IMR-90 (cell line): ENCODE data around the gene AKAP8L. TPM values are rescaled to one million over a fixed set of nuclear protein-coding genes. Genes with fewer than 3 reads are reported as not detected.

Experiments
- ATAC-seq: fragments of 200-7000 bp; cut with Tn5 transposase; 2 replicates; pipeline ENCODE4 v1.9.1; 2020; ENCODE audit warnings: low read depth, mild to moderate bottlenecking, moderate library complexity
- BruUV-seq: library from RNA; stranded (reverse); fragments of 400-500 nt; replicated peaks from 2 replicates; lab custom pipeline; 2021; lab: Mats Ljungman, UMichigan
- CTCF ChIA-PET: fragments of 300-600 bp; formaldehyde crosslinking; extraction: SDS; loops from one replicate; lab custom pipeline; 2021; ENCODE audit warnings: antibody characterized with exemption; lab: Yijun Ruan, JAX
- POLR2A ChIA-PET: fragments of 300-600 bp; sonication (Branson Sonifier 250); formaldehyde crosslinking; loops from one replicate; lab custom pipeline; 2022; ENCODE audit warnings: antibody characterized with exemption; ENCODE audit not compliant: unreplicated experiment; lab: Charles Lee
- DNase-seq: peaks from one replicate; pipeline ENCODE4 v3.0.0; 2013
- H2AFZ ChIP-seq: replicated peaks from 2 replicates; pipeline ENCODE3; 2013; ENCODE audit warnings: low read length, mild to moderate bottlenecking; ENCODE audit not compliant: poor library complexity
- H2AK5ac ChIP-seq: 2 replicates; pipeline ENCODE4 v1.6.1; 2013; ENCODE audit warnings: low read depth, low read length, inconsistent platforms
- H2AK9ac ChIP-seq: replicated peaks from 2 replicates; pipeline ENCODE3; 2013; ENCODE audit warnings: mild to moderate bottlenecking, low read depth, low read length, moderate library complexity; ENCODE audit not compliant: poor library complexity
- H2BK120ac ChIP-seq: 2 replicates; pipeline ENCODE4 v1.6.1; 2013; ENCODE audit warnings: low read depth, low read length, inconsistent platforms
- H2BK15ac ChIP-seq: 3 replicates; pipeline ENCODE4 v1.6.1; 2013; ENCODE audit warnings: low read depth, low read length, inconsistent platforms
- H2BK20ac ChIP-seq: 2 replicates; pipeline ENCODE4 v1.6.1; 2013; ENCODE audit warnings: low read depth, mild to moderate bottlenecking, inconsistent platforms, low read length, moderate library complexity
- H2BK5ac ChIP-seq: 2 replicates; pipeline ENCODE4 v1.6.1; 2013; ENCODE audit warnings: mild to moderate bottlenecking, low read depth, low read length, inconsistent platforms; ENCODE audit not compliant: poor library complexity, severe bottlenecking
- H3K14ac ChIP-seq: replicated peaks from 2 replicates; pipeline ENCODE4 v1.6.1; 2013; ENCODE audit warnings: low read depth, low read length, inconsistent platforms
- H3K18ac ChIP-seq: 2 replicates; pipeline ENCODE4 v1.6.1; 2013; ENCODE audit warnings: low read depth, low read length, control low read depth
- H3K23ac ChIP-seq: 2 replicates; pipeline ENCODE4 v1.6.1; 2013; ENCODE audit warnings: low read depth, low read length, inconsistent platforms
- H3K27ac ChIP-seq: 2 replicates; pipeline ENCODE4 v1.5.1; 2013; ENCODE audit warnings: mild to moderate bottlenecking, control low read depth, low read length; ENCODE audit not compliant: insufficient read depth
- H3K27me3 ChIP-seq: 2 replicates; pipeline ENCODE4 v1.6.1; 2013; ENCODE audit warnings: low read length; ENCODE audit not compliant: control insufficient read depth, insufficient read depth
- H3K36me3 ChIP-seq: 2 replicates; pipeline ENCODE4 v1.6.1; 2013; ENCODE audit warnings: low read length, mixed read lengths; ENCODE audit not compliant: control insufficient read depth, insufficient read depth
- H3K4ac ChIP-seq: 2 replicates; pipeline ENCODE4 v1.6.1; 2013; ENCODE audit warnings: low read depth, low read length, inconsistent platforms
- H3K4me1 ChIP-seq: 2 replicates; pipeline ENCODE4 v1.6.1; 2013; ENCODE audit warnings: low read length, mixed read lengths; ENCODE audit not compliant: control insufficient read depth, insufficient read depth
- H3K4me2 ChIP-seq: 2 replicates; pipeline ENCODE4 v1.6.1; 2013; ENCODE audit warnings: low read depth, mild to moderate bottlenecking, control low read depth, low read length, moderate library complexity
- H3K4me3 ChIP-seq: 2 replicates; pipeline ENCODE4 v1.5.1; 2013; ENCODE audit warnings: low read depth, mild to moderate bottlenecking, control low read depth, low read length, moderate library complexity; ENCODE audit not compliant: insufficient read depth
- H3K56ac ChIP-seq: 2 replicates; pipeline ENCODE4 v1.6.1; 2013; ENCODE audit warnings: low read length, inconsistent platforms; ENCODE audit not compliant: insufficient read depth; ENCODE audit errors: extremely low read depth
- H3K79me1 ChIP-seq, 2 experiments: 2 replicates each; pipeline ENCODE4 v1.6.1; 2013; ENCODE audit warnings: low read length in 2 of 2, inconsistent platforms in 1 of 2, low read depth in 1 of 2
- H3K9ac ChIP-seq: 2 replicates; pipeline ENCODE4 v1.6.1; 2013; ENCODE audit warnings: low read depth, low read length, control low read depth
- H3K9me1 ChIP-seq: 2 replicates; pipeline ENCODE4 v1.6.1; 2013; ENCODE audit warnings: low read length, inconsistent platforms; ENCODE audit not compliant: insufficient read depth
- H3K9me3 ChIP-seq: 2 replicates; pipeline ENCODE4 v1.6.1; 2013; ENCODE audit warnings: low read length; ENCODE audit not compliant: control insufficient read depth, insufficient read depth
- H4K20me1 ChIP-seq: 2 replicates; pipeline ENCODE4 v1.6.1; 2013; ENCODE audit warnings: low read length, inconsistent platforms; ENCODE audit not compliant: insufficient read depth
- H4K5ac ChIP-seq: 2 replicates; pipeline ENCODE4 v1.6.1; 2013; ENCODE audit warnings: mild to moderate bottlenecking, low read depth, low read length, control low read depth
- H4K8ac ChIP-seq, 2 experiments: 2 replicates each; pipeline ENCODE4 v1.6.1; 2013; ENCODE audit warnings: low read depth in 2 of 2, low read length in 2 of 2, control low read depth in 1 of 2, inconsistent platforms in 1 of 2
- H4K91ac ChIP-seq: 2 replicates; pipeline ENCODE4 v1.6.1; 2013; ENCODE audit warnings: low read depth, low read length, inconsistent platforms; ENCODE audit not compliant: insufficient read depth
- BHLHE40 ChIP-seq: fragments of 150-350 bp; IDR thresholded peaks from 2 replicates; pipeline ENCODE4 v1.6.1; 2016; ENCODE audit warnings: mild to moderate bottlenecking, low read depth, low read length
- CHD1 ChIP-seq: IDR thresholded peaks from 2 replicates; pipeline ENCODE4 v1.6.1; 2012; ENCODE audit warnings: low read depth, low read length, improper control_type of control experiment
- MAFK ChIP-seq: IDR thresholded peaks from 2 replicates; pipeline ENCODE4 v1.6.1; 2012; ENCODE audit warnings: low read depth, low read length, improper control_type of control experiment
- MAZ ChIP-seq: IDR thresholded peaks from 2 replicates; pipeline ENCODE4 v1.6.1; 2012; ENCODE audit warnings: low read depth, mild to moderate bottlenecking, low read length, improper control_type of control experiment, moderate library complexity, borderline replicate concordance
- POLR2A ChIP-seq: IDR thresholded peaks from 2 replicates; pipeline ENCODE4 v1.6.1; 2012; ENCODE audit warnings: mild to moderate bottlenecking, low read depth, low read length
- RAD21 ChIP-seq: IDR thresholded peaks from 2 replicates; pipeline ENCODE4 v1.6.1; 2012; ENCODE audit warnings: low read length, improper control_type of control experiment
- RCOR1 ChIP-seq: IDR thresholded peaks from 2 replicates; pipeline ENCODE4 v1.6.1; 2012; ENCODE audit warnings: mild to moderate bottlenecking, low read length, improper control_type of control experiment; ENCODE audit not compliant: insufficient replicate concordance
- RFX5 ChIP-seq: IDR thresholded peaks from 2 replicates; pipeline ENCODE4 v1.8.0; 2012; ENCODE audit warnings: low read depth, mild to moderate bottlenecking, low read length, moderate library complexity
- WGBS, 2 experiments: methylation state at CpG; one replicate each; pipeline versions ENCODE4 v1.1.5 to v1.1.7; 2013; ENCODE audit warnings: missing lambda C conversion rate in 2 of 2; ENCODE audit not compliant: insufficient read length in 1 of 2; ENCODE audit errors: extremely low coverage in 2 of 2; 5-methylcytosine and 5-hydroxymethylcytosine counted together
- dilution Hi-C: fragments of 300-500 bp; cut with HindIII; formaldehyde crosslinking; loops from one replicate; pipeline ENCODE4 v1.14.3; 2018; ENCODE audit warnings: low sequenced_read_pairs; ENCODE audit not compliant: unreplicated experiment
- in situ Hi-C: fragments of 300-500 bp; cut with MboI; formaldehyde crosslinking; loops from 3 replicates; pipeline ENCODE4 v1.14.3; 2019; ENCODE audit warnings: low sequenced_read_pairs, inconsistent platforms, mixed read lengths
- intact Hi-C: fragments of 100-400 bp; cut with micrococcal nuclease; formaldehyde crosslinking; loops from 2 replicates; pipeline ENCODE4 v1.10.0; 2022
- polyA plus RNA-seq, 3 experiments: library from polyadenylated mRNA; depleted of rRNA; stranded (reverse); fragments of >200 nt; gene quantifications; 2 replicates each; pipeline ENCODE4 v1.2.3, GENCODE V29; 2012; ENCODE audit warnings: low replicate concordance in 1 of 3
- total RNA-seq: library from RNA; depleted of rRNA; stranded (reverse); fragments of >200 nt; gene quantifications from 2 replicates; pipeline ENCODE4 v1.2.3, GENCODE V29; 2012
- TF ChIP-seq, protein P1 (sequence below): conservative IDR thresholded peaks from 2 replicates; pipeline ENCODE4 v1.5.1; 2012; ENCODE audit warnings: mild to moderate bottlenecking, low read depth, low read length, improper control_type of control experiment
- TF ChIP-seq, protein P2 (sequence below): fragments of 150-350 bp; IDR thresholded peaks from 2 replicates; pipeline ENCODE4 v1.6.1; 2016; ENCODE audit warnings: low read depth, mild to moderate bottlenecking, low read length, moderate library complexity, borderline replicate concordance
- TF ChIP-seq, protein P3 (sequence below): fragments of 150-350 bp; IDR thresholded peaks from 2 replicates; pipeline ENCODE4 v1.6.1; 2017; ENCODE audit warnings: mild to moderate bottlenecking, antibody characterized with exemption, low read length, low read depth

Gene AKAP8L
- total and polyA plus RNA-seq, 2 of the 4 experiments (the other 2 are of a cell fraction) = 43.1 to 44.6 TPM

DNA sequence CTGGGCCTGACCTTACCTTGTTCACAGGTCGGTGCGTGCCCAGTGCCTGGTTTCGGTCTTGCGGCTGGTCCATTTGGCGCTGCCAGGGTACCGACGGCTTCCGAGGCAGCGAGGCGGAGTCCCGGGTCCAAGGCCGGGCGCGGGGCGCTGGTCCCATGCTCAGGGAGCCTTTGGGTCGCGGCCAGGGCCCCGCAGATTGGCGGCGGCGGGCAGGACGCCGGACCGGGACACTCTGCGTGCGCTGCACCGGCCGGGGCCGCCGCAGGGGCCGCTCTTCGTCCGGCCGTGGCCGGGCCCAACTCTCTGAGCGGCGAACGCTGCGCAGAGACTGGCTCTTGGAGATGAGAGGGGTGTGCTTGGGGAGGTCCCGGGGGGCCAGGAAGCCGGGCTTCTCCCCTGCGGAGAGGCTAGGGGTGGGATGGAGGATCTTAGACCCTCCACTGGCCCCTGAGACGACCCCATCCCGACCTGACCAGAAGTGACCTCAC is 34.3 kb upstream of the AKAP8L start:
- DNase-seq (no peak), ATAC-seq (0 out of 2 replicates have a peak, but pooled peaks have one; percentile 12)
- peaks cover 7% of the 10 kb centered on the region; the same call in 1 of the 2 replicates for H3K4me1 ChIP-seq
- peak overlapping the region; percentile 77 for H2AK9ac ChIP-seq
- no peak overlapping the region for H2BK15ac ChIP-seq
- TF ChIP-seq RFX5 = no peak
- TF ChIP-seq, protein P1, sequence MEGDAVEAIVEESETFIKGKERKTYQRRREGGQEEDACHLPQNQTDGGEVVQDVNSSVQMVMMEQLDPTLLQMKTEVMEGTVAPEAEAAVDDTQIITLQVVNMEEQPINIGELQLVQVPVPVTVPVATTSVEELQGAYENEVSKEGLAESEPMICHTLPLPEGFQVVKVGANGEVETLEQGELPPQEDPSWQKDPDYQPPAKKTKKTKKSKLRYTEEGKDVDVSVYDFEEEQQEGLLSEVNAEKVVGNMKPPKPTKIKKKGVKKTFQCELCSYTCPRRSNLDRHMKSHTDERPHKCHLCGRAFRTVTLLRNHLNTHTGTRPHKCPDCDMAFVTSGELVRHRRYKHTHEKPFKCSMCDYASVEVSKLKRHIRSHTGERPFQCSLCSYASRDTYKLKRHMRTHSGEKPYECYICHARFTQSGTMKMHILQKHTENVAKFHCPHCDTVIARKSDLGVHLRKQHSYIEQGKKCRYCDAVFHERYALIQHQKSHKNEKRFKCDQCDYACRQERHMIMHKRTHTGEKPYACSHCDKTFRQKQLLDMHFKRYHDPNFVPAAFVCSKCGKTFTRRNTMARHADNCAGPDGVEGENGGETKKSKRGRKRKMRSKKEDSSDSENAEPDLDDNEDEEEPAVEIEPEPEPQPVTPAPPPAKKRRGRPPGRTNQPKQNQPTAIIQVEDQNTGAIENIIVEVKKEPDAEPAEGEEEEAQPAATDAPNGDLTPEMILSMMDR = peak; percentile 36
- TF ChIP-seq CHD1 = no peak
- TF ChIP-seq RCOR1 = no peak
- no peak for TF ChIP-seq BHLHE40
- TF ChIP-seq POLR2A = no peak
- peak; percentile 20; the same call in 1 of the 2 replicates for TF ChIP-seq RAD21
- TF ChIP-seq MAFK = no peak
- TF ChIP-seq, protein P2, sequence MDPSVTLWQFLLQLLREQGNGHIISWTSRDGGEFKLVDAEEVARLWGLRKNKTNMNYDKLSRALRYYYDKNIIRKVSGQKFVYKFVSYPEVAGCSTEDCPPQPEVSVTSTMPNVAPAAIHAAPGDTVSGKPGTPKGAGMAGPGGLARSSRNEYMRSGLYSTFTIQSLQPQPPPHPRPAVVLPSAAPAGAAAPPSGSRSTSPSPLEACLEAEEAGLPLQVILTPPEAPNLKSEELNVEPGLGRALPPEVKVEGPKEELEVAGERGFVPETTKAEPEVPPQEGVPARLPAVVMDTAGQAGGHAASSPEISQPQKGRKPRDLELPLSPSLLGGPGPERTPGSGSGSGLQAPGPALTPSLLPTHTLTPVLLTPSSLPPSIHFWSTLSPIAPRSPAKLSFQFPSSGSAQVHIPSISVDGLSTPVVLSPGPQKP = no peak
- TF ChIP-seq MAZ = no peak
- TF ChIP-seq, protein P3, sequence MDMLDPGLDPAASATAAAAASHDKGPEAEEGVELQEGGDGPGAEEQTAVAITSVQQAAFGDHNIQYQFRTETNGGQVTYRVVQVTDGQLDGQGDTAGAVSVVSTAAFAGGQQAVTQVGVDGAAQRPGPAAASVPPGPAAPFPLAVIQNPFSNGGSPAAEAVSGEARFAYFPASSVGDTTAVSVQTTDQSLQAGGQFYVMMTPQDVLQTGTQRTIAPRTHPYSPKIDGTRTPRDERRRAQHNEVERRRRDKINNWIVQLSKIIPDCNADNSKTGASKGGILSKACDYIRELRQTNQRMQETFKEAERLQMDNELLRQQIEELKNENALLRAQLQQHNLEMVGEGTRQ = no peak
- in situ Hi-C loops (no loop called here), dilution Hi-C loops (no loop called here), intact Hi-C loops (loop anchor here (10.0 kb wide), 1 partner anchor 102 kb away; no protein-coding TSS in a partner anchor)
- no peak overlapping the region for H4K91ac ChIP-seq
- no peak overlapping the region for H3K18ac ChIP-seq
- no peak overlapping the region for H2BK5ac ChIP-seq
- 0 out of 2 replicates have a peak overlapping the region, but pooled peaks have one; percentile 4 for H2BK120ac ChIP-seq
- H4K5ac ChIP-seq = no peak overlapping the region
- H3K4me2 ChIP-seq = peak overlapping the region; percentile 79
- ChIA-PET CTCF (no interaction called here), POLR2A (no interaction called here)
- H3K9me3 ChIP-seq = no peaks in the 10 kb centered on the region
- H3K36me3 ChIP-seq = no peaks in the 10 kb centered on the region
- peak overlapping the region; percentile 24 for H3K4me3 ChIP-seq
- no peak overlapping the region for H2BK20ac ChIP-seq
- H3K9ac ChIP-seq = no peak overlapping the region
- no peak overlapping the region for H3K23ac ChIP-seq
- peaks cover 29% of the 10 kb centered on the region for H3K27me3 ChIP-seq
- no TSS peak for BruUV-seq
- 0 out of 2 replicates have a peak overlapping the region, but pooled peaks have one; percentile 15 for H3K14ac ChIP-seq
- H3K27ac ChIP-seq = no peak overlapping the region
- 10% methylated on average over 8 of the region's 44 CpGs; no CpG with 5 or more reads in 1 of the 2 experiments for WGBS, 2 experiments
- peaks cover 0 to 6% of the 10 kb centered on the region in 2 experiments; a peak in 1 of 4 replicates for H3K79me1 ChIP-seq
- H4K20me1 ChIP-seq = no peaks in the 10 kb centered on the region; the same call in 1 of the 2 replicates
- H2AK5ac ChIP-seq = no peak overlapping the region
- peak overlapping the region; percentile 97 for H2AFZ ChIP-seq
- no peak overlapping the region for H3K56ac ChIP-seq
- peak overlapping the region; percentile 35; the same call in 1 of the 2 replicates for H3K4ac ChIP-seq
- peak overlapping the region; percentile 22 to 87; a peak in 1 of 4 replicates for H4K8ac ChIP-seq
- H3K9me1 ChIP-seq = peaks cover 20% of the 10 kb centered on the region
